HepG2 (cell line): ENCODE measurements around the gene P2RX2. TPM values are rescaled to one million over a fixed set of nuclear protein-coding genes. Genes with fewer than 3 reads are reported as not detected.

Source experiments
- ATAC-seq: fragments of 200-7000 bp; cut with Tn5 transposase; 3 replicates; pipeline ENCODE4 v1.9.1; 2020; ENCODE audit warnings: mild to moderate bottlenecking, moderate library complexity
- Bru-seq: library from RNA; stranded (reverse); fragments of 400-500 nt; gene quantifications from one replicate; lab custom pipeline; 2021; lab: Mats Ljungman, UMichigan
- BruChase-seq, 2 experiments: library from RNA; stranded (reverse); fragments of 400-500 nt; gene quantifications; one replicate each; lab custom pipeline; 2021; lab: Mats Ljungman, UMichigan
- BruUV-seq: library from RNA; stranded (reverse); fragments of 400-500 nt; replicated peaks from 2 replicates; lab custom pipeline; 2021; lab: Mats Ljungman, UMichigan
- CTCF ChIA-PET: fragments of 300-600 bp; formaldehyde crosslinking; extraction: SDS; loops from one replicate; lab custom pipeline; 2021; ENCODE audit warnings: low total read pairs, inconsistent platforms, low intra/inter-chr PET ratio; lab: Yijun Ruan, JAX
- POLR2A ChIA-PET: fragments of 350-600 bp; sonication (Branson Sonifier 250); formaldehyde crosslinking; loops from one replicate; lab custom pipeline; 2020; ENCODE audit warnings: antibody characterized with exemption, inconsistent platforms; lab: Yijun Ruan, JAX
- DNase-seq: peaks from one replicate; pipeline ENCODE4 v3.0.0-alpha.2; 2015; ENCODE audit warnings: low spot score
- FAIRE-seq: peaks from 3 replicates; lab custom pipeline; 2011; peaks lifted over from hg19 to GRCh38; lab: Jason Lieb, UNC
- H2AFZ ChIP-seq: one replicate; pipeline ENCODE4 v1.6.1; 2011; ENCODE audit warnings: low read length, inconsistent platforms
- H3K27ac ChIP-seq: fragments of 300-600 bp; 3 replicates; pipeline ENCODE4 v1.8.0; 2011; ENCODE audit warnings: mixed run types, mild to moderate bottlenecking, mixed read lengths, low read length, inconsistent platforms; ENCODE audit not compliant: insufficient read depth; ENCODE audit errors: extremely low read length
- H3K27me3 ChIP-seq, 2 experiments: fragments of 200-600 bp in 1 of 2; 2 replicates in 1 of 2; 3 replicates in 1 of 2; pipeline versions ENCODE4 v1.6.0 to v1.8.0; 2011; ENCODE audit warnings: low read length in 2 of 2, mild to moderate bottlenecking in 2 of 2, moderate library complexity in 2 of 2, inconsistent platforms in 1 of 2; ENCODE audit not compliant: insufficient read depth in 2 of 2, control insufficient read depth in 1 of 2
- H3K36me3 ChIP-seq, 2 experiments: fragments of 200-600 bp in 1 of 2; replicated peaks in 1 of 2; 2 replicates in 1 of 2; 3 replicates in 1 of 2; pipeline versions ENCODE4 v1.5.1 to v1.8.0; 2011; ENCODE audit warnings: low read length in 2 of 2, inconsistent platforms in 1 of 2; ENCODE audit not compliant: insufficient read depth in 2 of 2, control insufficient read depth in 1 of 2
- H3K4me1 ChIP-seq: 2 replicates; pipeline ENCODE4 v1.5.1; 2012; ENCODE audit warnings: low read length, inconsistent platforms; ENCODE audit not compliant: insufficient read depth
- H3K4me2 ChIP-seq: 2 replicates; pipeline ENCODE4 v1.6.0; 2011; ENCODE audit warnings: low read depth, low read length, inconsistent platforms
- H3K4me3 ChIP-seq, 3 experiments: fragments of 200-600 bp in 1 of 3; sonication (generic), shearing (Covaris generic) in 1 of 3; replicated peaks in 1 of 3; 2 replicates each; pipeline ENCODE4 v1.5.1; 2011 to 2016; ENCODE audit warnings: low read length in 3 of 3, inconsistent platforms in 2 of 3, low read depth in 2 of 3, mild to moderate bottlenecking in 2 of 3, control low read depth in 1 of 3, mixed read lengths in 1 of 3; ENCODE audit not compliant: insufficient read depth in 1 of 3
- H3K79me2 ChIP-seq: one replicate; pipeline ENCODE4 v1.6.1; 2011; ENCODE audit warnings: low read length, inconsistent platforms; ENCODE audit not compliant: insufficient read depth
- H3K9ac ChIP-seq: 2 replicates; pipeline ENCODE4 v1.6.0; 2011; ENCODE audit warnings: mild to moderate bottlenecking, low read depth, low read length, inconsistent platforms; ENCODE audit not compliant: insufficient read depth
- H3K9me3 ChIP-seq: 2 replicates; pipeline ENCODE4 v1.5.1; 2012; ENCODE audit warnings: mild to moderate bottlenecking, low read length
- H4K20me1 ChIP-seq: 2 replicates; pipeline ENCODE4 v1.6.0; 2011; ENCODE audit warnings: inconsistent platforms, mild to moderate bottlenecking, low read length, moderate library complexity; ENCODE audit not compliant: insufficient read depth
- MED1 ChIP-seq: sonication (generic); formaldehyde crosslinking; IDR thresholded peaks from 2 replicates; pipeline ENCODE4 v1.4.0; 2020; ENCODE audit warnings: missing genetic modification reagents
- PHF5A ChIP-seq: IDR thresholded peaks from one replicate; pipeline ENCODE4 v1.6.1; 2018; ENCODE audit warnings: low read depth, missing genetic modification reagents; ENCODE audit not compliant: unreplicated experiment
- PREB ChIP-seq: sonication (generic); formaldehyde crosslinking; IDR thresholded peaks from 2 replicates; pipeline ENCODE4 v1.4.0; 2020; ENCODE audit warnings: missing genetic modification reagents
- RBM39 ChIP-seq: fragments of 200-400 bp; formaldehyde crosslinking; IDR thresholded peaks from one replicate; pipeline ENCODE4 v1.6.1; 2018; ENCODE audit warnings: antibody characterized with exemption, mild to moderate bottlenecking, low read depth, low read length; ENCODE audit not compliant: poor library complexity, severe bottlenecking
- TAF1 ChIP-seq: sonication (generic); formaldehyde crosslinking; IDR thresholded peaks from 2 replicates; pipeline ENCODE4 v1.4.0; 2020; ENCODE audit warnings: missing genetic modification reagents
- ZNF225 ChIP-seq: sonication (generic); formaldehyde crosslinking; IDR thresholded peaks from 2 replicates; pipeline ENCODE4 v1.4.0; 2020; ENCODE audit warnings: mild to moderate bottlenecking, missing genetic modification reagents
- ZNF431 ChIP-seq: sonication (generic); formaldehyde crosslinking; IDR thresholded peaks from 2 replicates; pipeline ENCODE4 v1.9.0; 2022; ENCODE audit warnings: missing genetic modification reagents, low read depth, mild to moderate bottlenecking, borderline replicate concordance
- ZNF549 ChIP-seq: sonication (generic); formaldehyde crosslinking; IDR thresholded peaks from 2 replicates; pipeline ENCODE4 v1.5.0; 2020; ENCODE audit warnings: missing genetic modification reagents
- ZNF580 ChIP-seq: IDR thresholded peaks from 2 replicates; pipeline ENCODE4 v1.6.1; 2016; ENCODE audit warnings: low read depth, borderline replicate concordance
- ZNF687 ChIP-seq: sonication (generic); formaldehyde crosslinking; IDR thresholded peaks from 2 replicates; pipeline ENCODE4 v1.5.1; 2020; ENCODE audit warnings: mild to moderate bottlenecking, missing genetic modification reagents, moderate library complexity
- ZNF788 ChIP-seq: sonication (generic); formaldehyde crosslinking; IDR thresholded peaks from 2 replicates; pipeline ENCODE4 v1.5.0; 2020; ENCODE audit warnings: mild to moderate bottlenecking, missing genetic modification reagents, borderline replicate concordance
- WGBS: methylation state at CpG from one replicate; pipeline ENCODE4 v1.1.6; 2017; ENCODE audit warnings: low lambda C conversion rate; 5-methylcytosine and 5-hydroxymethylcytosine counted together
- in situ Hi-C: cut with HindIII; loops from 2 replicates; pipeline ENCODE4 v1.10.0; 2017; ENCODE audit warnings: low pct_unique_long_range_greater_than_20kb; ENCODE audit not compliant: extremely low pct_ligation_motif_present
- intact Hi-C: fragments of 100-400 bp; cut with micrococcal nuclease; formaldehyde crosslinking; loops from one replicate; pipeline ENCODE4 v1.10.0; 2022; ENCODE audit not compliant: unreplicated experiment
- long read RNA-seq, 2 experiments: library from RNA in 1 of 2; library from polyadenylated mRNA in 1 of 2; stranded (forward) in 1 of 2; unstranded in 1 of 2; transcript quantifications; one replicate each; pipeline ENCODE4 v2.0.0, GENCODE V29; 2019 to 2022
- polyA minus RNA-seq, 3 experiments: library from RNA; depleted of rRNA, polyadenylated mRNA; stranded (reverse); fragments of >200 nt; gene quantifications; 2 replicates each; pipeline ENCODE4 v1.2.3, GENCODE V29; 2011; ENCODE audit warnings: low replicate concordance in 1 of 3
- polyA plus RNA-seq, 8 experiments: library from polyadenylated mRNA; depleted of rRNA in 3 of 8; stranded (reverse) in 7 of 8; unstranded in 1 of 8; fragments of >200 nt; fragmentation: Illumina TruSeq in 4 of 8; extraction: Trizol in 4 of 8; gene quantifications; 2 replicates each; pipeline versions ENCODE4 v1.2.1 to v1.2.3, GENCODE V29; 2011 to 2016; ENCODE audit warnings: low read depth in 4 of 8, missing spikeins in 1 of 8, mixed read lengths in 1 of 8; ENCODE audit not compliant: insufficient read depth in 1 of 8
- total RNA-seq, 5 experiments: library from RNA; depleted of rRNA; stranded (reverse); fragments of >200 nt; fragmentation: Illumina TruSeq; extraction: Trizol; gene quantifications; 2 replicates each; pipeline ENCODE4 v1.2.3, GENCODE V29; 2016; ENCODE audit warnings: low read depth in 1 of 5
- TF ChIP-seq, protein P1 (sequence below): sonication (generic); formaldehyde crosslinking; IDR thresholded peaks from 2 replicates; pipeline ENCODE4 v1.5.1; 2020; ENCODE audit warnings: missing genetic modification reagents, mild to moderate bottlenecking, borderline replicate concordance

Gene P2RX2
- total RNA-seq (2016; rRNA removed; fragmentation: Illumina TruSeq; extraction: Trizol) (not detected in 2 replicates), polyA plus RNA-seq (2011; rRNA removed) (not detected in 2 replicates), polyA minus RNA-seq (2011; rRNA and poly(A)+ RNA removed; ENCODE audit: low replicate concordance) (not detected in 2 replicates), Bru-seq, nascent RNA (not detected), BruChase-seq, experiment 1, labeled RNA remaining after a 6-hour chase (not detected), BruChase-seq, experiment 2, labeled RNA remaining after a 2-hour chase (not detected)
- total RNA-seq (2016; cell fraction: cytosol; rRNA removed; fragmentation: Illumina TruSeq; extraction: Trizol; ENCODE audit: low read depth), result not detected in 2 replicates
- not detected in 2 replicates for total RNA-seq (2016; cell fraction: insoluble cytoplasmic fraction; rRNA removed; fragmentation: Illumina TruSeq; extraction: Trizol)
- not detected in 2 replicates for total RNA-seq (2016; cell fraction: membrane; rRNA removed; fragmentation: Illumina TruSeq; extraction: Trizol)
- not detected in 2 replicates for total RNA-seq (2016; cell fraction: nucleus; rRNA removed; fragmentation: Illumina TruSeq; extraction: Trizol)
- polyA plus RNA-seq (2011; cell fraction: cytosol; rRNA removed), result not detected in 2 replicates
- not detected in 2 replicates for polyA plus RNA-seq (2011; cell fraction: nucleus; rRNA removed)
- not detected in 2 replicates for polyA plus RNA-seq (2012)
- not detected in 2 replicates for polyA plus RNA-seq (2016; cell fraction: cytosol; fragmentation: Illumina TruSeq; extraction: Trizol; ENCODE audit: low read depth)
- not detected in 2 replicates for polyA plus RNA-seq (2016; cell fraction: insoluble cytoplasmic fraction; fragmentation: Illumina TruSeq; extraction: Trizol; ENCODE audit: low read depth)
- not detected in 2 replicates for polyA plus RNA-seq (2016; cell fraction: membrane; fragmentation: Illumina TruSeq; extraction: Trizol; ENCODE audit: low read depth)
- not detected in 2 replicates for polyA plus RNA-seq (2016; cell fraction: nucleus; fragmentation: Illumina TruSeq; extraction: Trizol; ENCODE audit: insufficient read depth, low read depth)
- not detected in 2 replicates for polyA minus RNA-seq (2011; cell fraction: cytosol; rRNA and poly(A)+ RNA removed)
- not detected in 2 replicates for polyA minus RNA-seq (2011; cell fraction: nucleus; rRNA and poly(A)+ RNA removed)
- long read RNA-seq, experiment 1, result 0 reads
- long read RNA-seq, experiment 2, result 0 reads

- no peak for ATAC-seq
- DNase-seq, result no peak
- ChIA-PET POLR2A (no interaction called here), CTCF (no interaction called here)
- H4K20me1 ChIP-seq, result no peaks in the 10 kb centered on the region; the same call in 1 of the 2 replicates
- intact Hi-C loops (no loop called here), in situ Hi-C loops (no loop called here)
- H3K79me2 ChIP-seq, result no peaks in the 10 kb centered on the region
- no peak within 1 kb of the TSS for H3K27ac ChIP-seq
- FAIRE-seq, result no peak
- no peak within 1 kb of the TSS for H3K4me2 ChIP-seq
- 94% methylated on average over 31 of the region's 49 CpGs for WGBS
- no peak within 1 kb of the TSS for H3K4me3 ChIP-seq
- H3K27me3 ChIP-seq, result peaks cover 0 to 9% of the 10 kb centered on the region in 2 experiments; a peak in 4 of 5 replicates
- H3K9ac ChIP-seq, result no peak within 1 kb of the TSS
- peaks cover 0 to under 1% of the 10 kb centered on the region in 2 experiments; a peak in 1 of 5 replicates for H3K36me3 ChIP-seq
- TF ChIP-seq TAF1 (no peak), ZNF580 (CRISPR knock-in tag) (no peak), RBM39 (no peak), PREB (CRISPR knock-in tag) (no peak), ZNF788 (CRISPR knock-in tag) (no peak), ZNF549 (CRISPR knock-in tag) (no peak), PHF5A (no peak), ZNF225 (CRISPR knock-in tag) (no peak), ZNF431 (no peak), ZNF687 (CRISPR knock-in tag) (no peak), MED1 (CRISPR knock-in tag) (no peak)
- TF ChIP-seq, protein P1, sequence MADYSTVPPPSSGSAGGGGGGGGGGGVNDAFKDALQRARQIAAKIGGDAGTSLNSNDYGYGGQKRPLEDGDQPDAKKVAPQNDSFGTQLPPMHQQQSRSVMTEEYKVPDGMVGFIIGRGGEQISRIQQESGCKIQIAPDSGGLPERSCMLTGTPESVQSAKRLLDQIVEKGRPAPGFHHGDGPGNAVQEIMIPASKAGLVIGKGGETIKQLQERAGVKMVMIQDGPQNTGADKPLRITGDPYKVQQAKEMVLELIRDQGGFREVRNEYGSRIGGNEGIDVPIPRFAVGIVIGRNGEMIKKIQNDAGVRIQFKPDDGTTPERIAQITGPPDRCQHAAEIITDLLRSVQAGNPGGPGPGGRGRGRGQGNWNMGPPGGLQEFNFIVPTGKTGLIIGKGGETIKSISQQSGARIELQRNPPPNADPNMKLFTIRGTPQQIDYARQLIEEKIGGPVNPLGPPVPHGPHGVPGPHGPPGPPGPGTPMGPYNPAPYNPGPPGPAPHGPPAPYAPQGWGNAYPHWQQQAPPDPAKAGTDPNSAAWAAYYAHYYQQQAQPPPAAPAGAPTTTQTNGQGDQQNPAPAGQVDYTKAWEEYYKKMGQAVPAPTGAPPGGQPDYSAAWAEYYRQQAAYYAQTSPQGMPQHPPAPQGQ (CRISPR knock-in tag), result no peak
- no TSS peak for BruUV-seq
- no peak within 1 kb of the TSS for H2AFZ ChIP-seq
- H3K9me3 ChIP-seq, result peaks cover 23% of the 10 kb centered on the region
- H3K4me1 ChIP-seq, result peaks cover 10% of the 10 kb centered on the region
These were observed at the start of gene P2RX2 for GRCh38 chr12:132618683-132619043. Gene P2RX2 (plus strand): TSS chr12:132618776. CDS start chr12:132618817, 41 bp downstream.
